KMS-11 (cell line): ENCODE results near the gene CNTNAP5.

Source experiments
- H2AFZ ChIP-seq: fragments of 200-600 bp; sonication (generic); 2 replicates; pipeline ENCODE4 v1.6.1; 2016; ENCODE audit warnings: antibody characterized with exemption, mixed run types, low read depth
- H3K27ac ChIP-seq: fragments of 200-600 bp; sonication (generic); 2 replicates; pipeline ENCODE4 v1.6.1; 2016; ENCODE audit warnings: mild to moderate bottlenecking, mixed run types
- H3K27me3 ChIP-seq: fragments of 200-600 bp; sonication (generic); 2 replicates; pipeline ENCODE4 v1.6.1; 2017; ENCODE audit warnings: mild to moderate bottlenecking, low read depth, mixed run types, moderate library complexity; ENCODE audit not compliant: insufficient read depth
- H3K36me3 ChIP-seq: fragments of 200-600 bp; sonication (generic); 2 replicates; pipeline ENCODE4 v1.6.1; 2017; ENCODE audit warnings: mild to moderate bottlenecking, mixed run types; ENCODE audit not compliant: insufficient read depth
- H3K4me1 ChIP-seq: fragments of 200-600 bp; sonication (generic); 2 replicates; pipeline ENCODE4 v1.6.1; 2016; ENCODE audit warnings: mild to moderate bottlenecking, low read depth, mixed run types; ENCODE audit not compliant: poor library complexity, severe bottlenecking
- H3K4me2 ChIP-seq: fragments of 200-600 bp; sonication (generic); 2 replicates; pipeline ENCODE4 v1.7.0; 2016; ENCODE audit warnings: mild to moderate bottlenecking, mixed run types
- H3K4me3 ChIP-seq: fragments of 200-600 bp; sonication (generic); IDR thresholded peaks from 2 replicates; pipeline ENCODE4 v1.6.1; 2017; ENCODE audit warnings: low read depth, low read length, mixed read lengths; ENCODE audit not compliant: insufficient read depth
- H3K79me2 ChIP-seq: fragments of 200-600 bp; sonication (generic); 2 replicates; pipeline ENCODE4 v1.6.1; 2016; ENCODE audit warnings: low read depth, mixed run types; ENCODE audit not compliant: insufficient read depth
- H3K9ac ChIP-seq: fragments of 200-600 bp; sonication (generic); 2 replicates; pipeline ENCODE4 v1.6.1; 2016; ENCODE audit warnings: mild to moderate bottlenecking, mixed run types
- H4K20me1 ChIP-seq: fragments of 200-600 bp; sonication (generic); 2 replicates; pipeline ENCODE4 v1.6.1; 2016; ENCODE audit warnings: mild to moderate bottlenecking, mixed run types; ENCODE audit not compliant: insufficient read depth
- CTCF ChIP-seq: fragments of 200-600 bp; sonication (generic); conservative IDR thresholded peaks from 2 replicates; pipeline ENCODE4 v1.6.1; 2017; ENCODE audit warnings: low read depth, mild to moderate bottlenecking, antibody characterized with exemption, low read length, moderate library complexity, mixed read lengths

CNTNAP5 gene

GRCh38 chr2:124915567-124915966 lies 890.5 kb downstream of the CNTNAP5 start:
- TF ChIP-seq CTCF: no peak
- Histone ChIP-seq H3K4me2 (no peak overlapping the region), H3K36me3 (no peaks in the 10 kb centered on the region), H3K9ac (no peak overlapping the region), H3K4me3 (no peak overlapping the region), H2AFZ (no peak overlapping the region), H3K79me2 (no peaks in the 10 kb centered on the region), H3K27me3 (no peaks in the 10 kb centered on the region), H3K4me1 (peaks cover 11% of the 10 kb centered on the region), H3K27ac (no peak overlapping the region), H4K20me1 (no peaks in the 10 kb centered on the region)

- Histone ChIP-seq H3K9ac (no peak overlapping the region), H3K27ac (no peak overlapping the region), H4K20me1 (no peaks in the 10 kb centered on the region), H3K4me3 (no peak overlapping the region), H3K27me3 (no peaks in the 10 kb centered on the region), H3K4me2 (no peak overlapping the region), H2AFZ (no peak overlapping the region), H3K36me3 (no peaks in the 10 kb centered on the region), H3K79me2 (no peaks in the 10 kb centered on the region), H3K4me1 (peaks cover 11% of the 10 kb centered on the region)
- no peak for TF ChIP-seq CTCF
Observed at GRCh38 chr2:124919296-124919695, 894.2 kb downstream of the CNTNAP5 start.

- no peak for TF ChIP-seq CTCF
- Histone ChIP-seq H4K20me1 (no peaks in the 10 kb centered on the region), H3K36me3 (no peaks in the 10 kb centered on the region), H3K27me3 (no peaks in the 10 kb centered on the region), H3K4me2 (no peak overlapping the region), H3K79me2 (no peaks in the 10 kb centered on the region), H3K27ac (no peak overlapping the region), H3K4me3 (no peak overlapping the region), H3K9ac (no peak overlapping the region), H2AFZ (no peak overlapping the region), H3K4me1 (peaks cover 11% of the 10 kb centered on the region)
Observed at GRCh38 chr2:124920448-124920847, 895.4 kb downstream of the CNTNAP5 start.

DNA sequence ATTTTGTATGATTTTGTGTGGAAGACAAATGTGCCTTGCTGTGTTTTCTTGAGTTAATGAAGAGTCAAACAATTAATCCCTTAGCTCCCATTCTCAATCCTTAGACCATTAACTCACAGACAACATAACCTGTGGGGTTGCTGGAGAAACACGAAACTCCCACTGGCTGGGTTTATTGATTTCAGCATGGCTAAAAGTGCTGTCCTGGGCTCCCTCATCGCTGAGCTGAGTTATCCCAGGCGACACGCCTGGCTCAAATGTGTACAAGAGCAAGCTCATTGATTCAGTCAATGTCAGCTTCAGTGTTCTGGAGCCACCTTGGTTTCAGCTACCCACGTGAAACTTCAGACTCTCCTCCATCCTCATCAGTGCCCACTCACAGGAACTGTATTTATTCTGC lies 896.1 kb downstream of the CNTNAP5 start:
- H3K4me3 ChIP-seq: no peak overlapping the region
- H4K20me1 ChIP-seq: no peaks in the 10 kb centered on the region
- H3K4me1 ChIP-seq: peaks cover 11% of the 10 kb centered on the region
- H3K9ac ChIP-seq: no peak overlapping the region
- no peaks in the 10 kb centered on the region for H3K36me3 ChIP-seq
- no peaks in the 10 kb centered on the region for H3K79me2 ChIP-seq
- no peak overlapping the region for H2AFZ ChIP-seq
- H3K4me2 ChIP-seq: no peak overlapping the region
- H3K27me3 ChIP-seq: no peaks in the 10 kb centered on the region
- no peak overlapping the region for H3K27ac ChIP-seq
- no peak for TF ChIP-seq CTCF
